NOMO-1 treated with dmso at 0.1 percent for 144 hours (cell line): ENCODE data around the gene MYO16.
A peak's percentile ranks its signal among the peaks of the same experiment; 100 is the strongest.
"Not testable (repeated sequence)": the region's sequence is repeated elsewhere in the genome, so short reads cannot be mapped to it uniquely, and the experiment has no call there.

ENCODE experiments used
- DNase-seq: peaks from one replicate; lab custom pipeline; 2025; ENCODE audit not compliant: unreplicated experiment; lab: John Stamatoyannopoulos, UW

The MYO16 gene

DNA sequence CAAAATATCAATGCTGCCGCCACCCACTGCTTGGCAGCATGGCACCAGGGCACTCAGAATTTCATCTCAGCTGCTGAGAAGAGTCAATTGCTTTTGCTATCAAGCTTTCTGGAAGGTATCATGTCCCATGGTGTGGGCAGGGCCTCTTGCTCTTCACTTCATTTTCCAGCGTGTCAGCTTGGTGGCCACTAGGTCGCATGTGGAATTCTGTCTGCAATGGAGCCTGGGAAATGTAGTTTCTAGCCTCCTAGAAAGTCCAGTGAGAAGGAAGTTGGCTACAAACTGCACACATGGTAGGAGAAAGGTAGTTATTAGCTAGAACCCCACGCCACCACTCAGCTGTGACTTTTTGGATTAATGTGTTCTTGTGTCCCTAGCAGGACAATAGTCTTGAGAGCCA, 105.3 kb downstream of the MYO16 start:
- no peak for DNase-seq

DNA sequence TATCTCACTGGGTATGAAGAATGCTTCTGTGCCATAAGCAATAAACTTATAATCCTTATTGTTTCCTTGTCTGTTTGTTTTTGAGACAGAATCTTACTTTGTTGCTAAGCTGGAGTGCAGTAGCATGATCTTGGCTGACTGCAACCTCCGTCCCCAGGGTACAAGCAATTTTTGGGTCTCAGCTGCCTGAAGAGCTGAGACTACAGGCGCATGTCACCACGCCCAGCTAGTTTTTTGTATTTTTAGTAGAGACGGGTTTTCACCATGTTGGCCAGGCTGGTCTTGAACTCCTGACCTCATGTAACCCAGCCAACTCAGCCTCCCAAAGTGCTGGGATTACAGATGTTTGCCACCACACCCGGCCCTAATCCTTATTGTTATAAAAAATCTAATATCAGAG, 112.5 kb downstream of the MYO16 start:
- no peak for DNase-seq

GRCh38 chr13:108742701-108743451, 113.5 kb downstream of the MYO16 start:
- no peak for DNase-seq

- no peak for DNase-seq
Observed at GRCh38 chr13:108743522-108743921, 114.1 kb downstream of the MYO16 start.

GRCh38 chr13:108747843-108748242, 118.4 kb downstream of the MYO16 start:
- DNase-seq, result no peak

DNA sequence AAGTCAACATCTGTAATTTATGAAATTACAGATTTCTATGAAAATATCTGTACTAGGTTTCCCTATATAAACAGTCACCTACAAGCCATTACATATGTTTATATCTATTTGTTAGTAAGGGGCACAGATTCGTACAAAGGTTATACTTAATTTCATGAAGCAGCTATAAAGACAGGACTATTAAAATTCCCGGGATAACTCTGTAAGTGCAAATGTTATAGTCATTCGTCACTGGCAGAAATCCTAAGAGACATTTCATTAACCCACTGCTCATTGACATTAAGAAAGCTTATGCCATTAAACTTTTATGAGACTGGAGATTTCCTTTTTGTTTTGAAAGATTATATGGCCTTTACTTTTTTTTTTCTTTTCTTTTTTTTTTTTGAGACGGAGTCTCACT, 122.9 kb downstream of the MYO16 start:
- DNase-seq, result no peak

DNA sequence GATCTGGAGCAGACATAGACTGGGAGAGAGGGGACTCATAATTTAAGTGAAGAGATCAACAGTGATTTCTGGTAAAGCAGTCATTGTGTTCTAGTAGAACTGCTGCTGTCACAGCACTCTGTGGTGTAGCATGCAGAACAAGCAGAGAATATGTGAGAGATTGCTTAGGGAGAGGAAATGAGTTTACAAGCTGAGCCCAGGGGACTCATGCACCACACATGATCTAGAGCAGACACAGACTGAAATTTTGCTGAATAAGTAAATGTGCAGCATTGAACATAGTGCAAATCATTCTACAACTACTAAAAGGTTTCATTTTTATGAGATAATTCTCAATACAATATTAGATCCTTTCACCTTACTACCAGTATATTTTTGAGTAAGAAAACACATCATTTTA, 125.7 kb downstream of the MYO16 start:
- DNase-seq, result no peak

- DNase-seq, result no peak
Observed at GRCh38 chr13:108760129-108760528, 130.7 kb downstream of the MYO16 start.

- no peak for DNase-seq
Observed at GRCh38 chr13:108760541-108760940, 131.1 kb downstream of the MYO16 start.

- DNase-seq, result no peak
Observed at GRCh38 chr13:108768035-108768434, 138.6 kb downstream of the MYO16 start.

- peak; percentile 9 for DNase-seq
Observed at GRCh38 chr13:108769213-108770070, 140.0 kb downstream of the MYO16 start.

- DNase-seq, result no peak
Observed at GRCh38 chr13:108775597-108775996, 146.2 kb downstream of the MYO16 start.

DNA sequence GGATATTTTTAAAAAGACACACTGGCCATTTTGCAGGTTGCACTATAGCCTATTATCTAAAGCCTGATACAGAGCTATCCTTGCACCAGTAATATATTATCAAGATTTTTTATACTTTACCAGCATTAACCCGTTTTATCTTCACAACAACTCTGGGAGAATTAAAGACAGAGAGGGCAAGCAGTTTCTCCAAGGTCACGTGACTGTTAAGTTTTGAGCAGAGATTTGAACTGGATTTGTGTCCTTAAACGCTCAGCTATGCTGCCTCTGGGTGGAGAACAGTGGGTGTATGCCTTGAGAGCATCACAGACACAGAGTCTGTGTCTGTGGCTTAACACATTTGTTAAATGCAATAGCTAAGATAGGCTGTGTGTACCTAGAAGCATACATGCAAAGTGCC, 147.2 kb downstream of the MYO16 start:
- DNase-seq, result no peak

DNA sequence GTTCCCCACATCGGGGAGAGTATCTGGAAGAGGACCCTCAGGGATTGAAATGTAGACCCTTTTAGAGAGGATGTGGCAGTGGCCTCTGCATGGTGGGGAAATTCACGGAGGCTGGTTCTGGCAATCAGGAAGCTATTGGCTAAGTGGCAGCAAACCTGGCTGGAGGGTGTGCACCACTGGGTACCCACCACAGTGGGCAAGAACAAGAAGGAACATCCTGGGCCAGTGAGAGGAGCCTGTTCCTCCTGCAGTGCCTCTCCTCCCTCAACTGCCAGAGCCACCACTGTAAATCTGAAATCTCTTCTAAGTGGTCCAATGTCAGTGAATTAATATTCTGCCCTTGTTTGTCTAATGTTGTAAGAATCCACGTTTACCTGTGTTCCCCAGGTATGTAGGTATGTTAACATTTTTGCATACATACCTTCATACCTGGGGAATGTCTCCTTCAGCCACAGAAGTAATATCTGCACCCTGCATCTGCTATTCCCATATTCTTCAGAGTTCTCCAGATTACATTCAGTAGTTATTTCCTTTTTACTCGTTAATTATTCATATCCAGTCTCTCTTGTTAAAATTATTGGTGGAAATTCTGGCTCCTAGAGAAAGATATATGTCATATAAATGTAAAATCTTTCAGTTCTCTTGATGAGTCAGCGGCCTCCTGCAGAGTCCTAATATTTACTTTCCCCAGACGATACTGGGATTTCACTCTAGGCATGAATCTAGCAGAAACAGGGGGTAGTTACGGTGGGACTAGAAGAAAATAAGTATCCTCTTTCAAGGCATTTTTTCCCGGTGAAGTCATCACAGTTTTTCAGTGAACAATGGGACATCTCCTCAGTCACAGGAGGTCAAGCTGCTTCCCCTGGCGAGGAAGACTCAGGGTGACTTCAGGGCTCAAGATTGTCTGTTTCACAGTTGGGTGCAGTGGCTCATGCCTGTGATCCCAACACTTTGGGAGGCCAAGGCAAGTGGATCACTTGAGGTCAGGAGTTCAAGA, 148.3 kb downstream of the MYO16 start:
- DNase-seq, result no peak

GRCh38 chr13:108779308-108779707, 149.9 kb downstream of the MYO16 start:
- DNase-seq, result no peak

DNA sequence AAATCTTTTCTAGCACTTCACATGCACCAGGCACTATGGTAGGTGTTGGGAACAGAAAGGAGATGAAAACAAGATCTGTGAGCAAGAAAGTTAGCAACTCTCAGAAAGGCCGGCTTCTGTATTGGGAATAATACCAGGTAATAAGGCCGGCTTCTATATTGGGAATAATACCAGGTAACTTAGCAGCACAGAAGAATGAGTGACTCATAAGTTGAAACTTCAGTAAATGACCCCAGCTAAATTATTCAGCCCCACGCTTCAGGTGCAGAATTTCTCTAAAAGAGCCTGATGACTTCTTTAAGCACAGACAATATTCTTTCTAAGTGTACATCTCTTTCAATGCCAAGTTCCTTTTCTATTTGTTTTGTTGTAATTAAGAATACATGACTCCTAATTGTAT, 151.3 kb downstream of the MYO16 start:
- no peak for DNase-seq

- DNase-seq, result no peak
Observed at GRCh38 chr13:108781312-108781711, 151.9 kb downstream of the MYO16 start.

DNA sequence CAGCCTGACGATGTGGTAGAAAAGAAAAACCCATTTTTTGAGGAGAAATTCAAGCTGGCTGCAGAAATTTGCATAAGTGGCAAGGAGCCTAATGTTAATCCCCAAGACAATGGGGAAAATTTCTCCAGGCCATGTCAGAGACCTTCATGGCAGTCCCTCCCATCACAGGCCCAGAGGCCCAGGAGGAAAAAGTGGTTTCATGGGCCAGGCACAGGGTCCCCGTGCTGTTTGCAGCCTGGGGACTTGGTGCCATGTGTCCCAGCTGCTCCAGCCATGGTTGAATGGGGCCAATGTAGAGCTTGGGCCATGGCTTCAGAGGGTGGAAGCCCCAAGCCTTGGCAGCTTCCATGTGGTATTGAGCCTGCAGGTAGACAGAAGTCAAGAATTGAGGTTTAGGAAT, 153.1 kb downstream of the MYO16 start:
- DNase-seq, result not testable (repeated sequence)

- DNase-seq, result no peak
Observed at GRCh38 chr13:108785844-108786243, 156.4 kb downstream of the MYO16 start.

DNA sequence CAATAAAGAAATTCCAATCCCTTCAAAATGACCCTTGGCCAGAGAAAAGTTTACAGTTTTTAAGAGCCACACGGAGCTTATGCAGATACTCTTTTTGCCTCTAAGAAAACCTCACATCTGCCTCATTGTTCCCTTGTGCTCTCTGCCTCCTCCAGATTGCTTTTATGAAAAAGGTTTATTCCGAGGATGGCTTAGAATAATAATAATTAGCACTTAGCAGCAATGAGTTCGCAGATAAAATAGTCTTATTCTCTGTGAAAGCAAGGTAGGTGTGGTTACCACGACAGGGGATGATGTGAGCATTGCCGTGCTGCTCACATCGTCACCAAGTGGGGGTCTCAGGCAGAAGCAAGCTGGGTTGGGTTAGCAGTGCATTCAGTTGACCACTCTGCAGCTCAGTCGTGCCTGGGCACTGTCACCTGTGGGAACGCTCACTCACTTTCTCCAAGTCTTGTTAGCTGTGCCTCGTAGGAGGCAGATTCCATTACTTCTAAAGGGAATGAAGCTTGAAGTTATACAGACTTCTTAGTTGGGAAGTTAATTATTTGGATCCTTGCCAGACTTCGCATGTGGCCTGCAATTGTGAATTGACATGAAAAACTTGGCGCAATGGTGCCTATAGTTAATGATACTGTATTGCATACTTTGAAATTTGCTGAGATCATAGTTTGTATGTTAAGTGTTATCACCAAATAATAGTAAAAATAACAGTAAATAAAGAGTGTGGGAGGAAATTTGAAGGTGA, 157.2 kb downstream of the MYO16 start:
- DNase-seq, result no peak
